HG03135 (cell line): Measurements from ENCODE around the gene STMND1.

ENCODE experiments used
- ATAC-seq: cut with Tn5 transposase; IDR thresholded peaks from one replicate; pipeline ENCODE4 v1.9.1; 2021; ENCODE audit warnings: mild to moderate bottlenecking, moderate library complexity; ENCODE audit not compliant: unreplicated experiment

The STMND1 gene

GRCh38 chr6:17097982-17098381 is 3.9 kb upstream of the STMND1 start:
- no peak for ATAC-seq

- no peak for ATAC-seq
Measured at GRCh38 chr6:17098538-17098937, 3.3 kb upstream of the STMND1 start.

GRCh38 chr6:17099401-17100059 is 2.3 kb upstream of the STMND1 start:
- ATAC-seq = no peak

- ATAC-seq = no peak
Measured at GRCh38 chr6:17100806-17101205, 1.0 kb upstream of the STMND1 start.

- ATAC-seq = no peak
Measured at GRCh38 chr6:17102258-17102870, 514 bp downstream of the STMND1 start.

GRCh38 chr6:17103715-17104114 is 1.9 kb downstream of the STMND1 start:
- no peak for ATAC-seq

GRCh38 chr6:17107863-17108262 is 6.0 kb downstream of the STMND1 start:
- no peak for ATAC-seq

GRCh38 chr6:17115251-17116116 is 13.6 kb downstream of the STMND1 start:
- ATAC-seq = no peak

GRCh38 chr6:17116117-17116440 is 14.2 kb downstream of the STMND1 start:
- no peak for ATAC-seq

GRCh38 chr6:17120019-17120418 is 18.2 kb downstream of the STMND1 start:
- no peak for ATAC-seq

- ATAC-seq = no peak
Measured at GRCh38 chr6:17125407-17125806, 23.6 kb downstream of the STMND1 start.

GRCh38 chr6:17130786-17131185 is 28.9 kb downstream of the STMND1 start:
- ATAC-seq = no peak

GRCh38 chr6:17132967-17133366 is 31.1 kb downstream of the STMND1 start:
- no peak for ATAC-seq

- ATAC-seq = no peak
Measured at GRCh38 chr6:17138033-17138432, 36.2 kb downstream of the STMND1 start.

GRCh38 chr6:17144016-17144415 is 42.2 kb downstream of the STMND1 start:
- no peak for ATAC-seq

- no peak for ATAC-seq
Measured at GRCh38 chr6:17149571-17149970, 47.7 kb downstream of the STMND1 start.

- ATAC-seq = no peak
Measured at GRCh38 chr6:17150096-17150495, 48.2 kb downstream of the STMND1 start.

- ATAC-seq = no peak
Measured at GRCh38 chr6:17151888-17152287, 50.0 kb downstream of the STMND1 start.

- ATAC-seq = no peak
Measured at GRCh38 chr6:17152703-17153102, 50.9 kb downstream of the STMND1 start.

GRCh38 chr6:17156112-17156921 is 54.5 kb downstream of the STMND1 start:
- no peak for ATAC-seq

GRCh38 chr6:17156966-17157365 is 55.1 kb downstream of the STMND1 start:
- no peak for ATAC-seq
